Gastroesophageal sphincter (tissue), 4 donors: ENCODE results near the gene ANKS1A. TPM values are rescaled to one million over a fixed set of nuclear protein-coding genes. Genes with fewer than 3 reads are reported as not detected.
A peak's percentile ranks its signal among the peaks of the same experiment; 100 is the strongest.

Experiments used
- ATAC-seq: fragments of 150-250 bp; one replicate; pipeline ENCODE4 v1.9.1; 2016; ENCODE audit warnings: mild to moderate bottlenecking, moderate library complexity
- H3K27ac ChIP-seq, 4 donors: fragments of 200-600 bp; sonication (generic) in 3 of 4; 1 replicate in 3 of 4; 2 replicates in 1 of 4; pipeline ENCODE4 v1.5.1; 2016 to 2019
- H3K27me3 ChIP-seq: fragments of 200-600 bp; sonication (generic); one replicate; pipeline ENCODE4 v1.5.1; 2019
- H3K36me3 ChIP-seq, 2 donors: fragments of 200-600 bp; sonication (generic); one replicate each; pipeline ENCODE4 v1.5.1; 2019; ENCODE audit warnings: control low read depth in 1 of 2
- H3K4me1 ChIP-seq, 3 donors: fragments of 200-600 bp; sonication (generic); 1 replicate in 2 of 3; 2 replicates in 1 of 3; pipeline ENCODE4 v1.5.1; 2016 to 2019; ENCODE audit warnings: control low read depth in 2 of 3
- H3K4me3 ChIP-seq, 2 donors: fragments of 200-600 bp; sonication (generic); one replicate each; pipeline ENCODE4 v1.5.1; 2019; ENCODE audit warnings: mild to moderate bottlenecking in 1 of 2, moderate library complexity in 1 of 2
- H3K9me3 ChIP-seq, 3 donors: fragments of 200-600 bp; sonication (generic); one replicate each; pipeline ENCODE4 v1.5.1; 2017 to 2019; ENCODE audit warnings: control low read depth in 2 of 3
- EP300 ChIP-seq: sonication (generic); formaldehyde crosslinking; IDR thresholded peaks from one replicate; pipeline ENCODE4 v1.6.1; 2017; ENCODE audit warnings: antibody characterized with exemption, mild to moderate bottlenecking
- POLR2A ChIP-seq, 2 donors: fragments of 450-650 bp; IDR thresholded peaks; one replicate each; pipeline ENCODE4 v1.6.1; 2017; ENCODE audit warnings: antibody characterized with exemption in 2 of 2, mild to moderate bottlenecking in 2 of 2, moderate library complexity in 1 of 2
- POLR2AphosphoS5 ChIP-seq: sonication (generic); formaldehyde crosslinking; IDR thresholded peaks from one replicate; pipeline ENCODE4 v1.6.1; 2017; ENCODE audit warnings: antibody characterized with exemption
- WGBS, 2 donors: methylation state at CpG; one replicate each; pipeline ENCODE4 v1.1.5; 2018; ENCODE audit warnings: low coverage in 1 of 2; 5-methylcytosine and 5-hydroxymethylcytosine counted together
- total RNA-seq, 4 donors: library from RNA; depleted of rRNA; stranded (reverse); fragments of >200 nt; gene quantifications; one replicate each; pipeline ENCODE4 v1.1.0, GENCODE V29; 2016
- TF ChIP-seq, protein P1 (sequence below), 4 experiments: fragments of 200-600 bp in 2 of 4; fragments of 450-650 bp in 2 of 4; sonication (generic) in 1 of 4; IDR thresholded peaks; one replicate each; pipeline ENCODE4 v1.5.1; 2017 to 2019; ENCODE audit warnings: antibody characterized with exemption in 4 of 4, mild to moderate bottlenecking in 2 of 4, moderate library complexity in 2 of 4

The ANKS1A gene
- total RNA-seq, 4 donors from 2014 or later: 52.0 to 135 (median 88.4) TPM

DNA sequence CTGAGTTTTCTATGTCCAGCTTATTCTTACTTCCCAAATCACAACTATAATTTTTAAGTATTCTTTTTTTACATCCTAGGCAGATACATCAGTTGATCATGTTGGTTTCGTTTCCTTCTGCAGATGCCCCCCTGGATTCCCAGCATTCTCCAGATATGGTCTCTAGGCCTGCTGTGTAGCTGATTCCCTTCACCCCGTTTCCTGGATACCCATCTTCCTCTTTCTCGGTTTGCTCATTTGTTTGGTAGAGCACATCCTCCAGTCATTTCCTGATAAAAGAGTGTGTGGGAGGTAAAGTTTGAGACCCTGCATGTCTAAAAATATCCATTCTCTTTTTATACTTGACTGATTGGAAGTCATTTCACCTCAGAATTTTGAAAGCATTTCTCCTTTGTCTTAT, 66.4 kb downstream of the ANKS1A start:
- no peak for ATAC-seq
- WGBS, 2 donors: 74 to 84% methylated on average over 3 of the region's 3 CpGs
- Histone ChIP-seq H3K36me3 (no peaks in the 10 kb centered on the region), H3K27ac (no peak overlapping the region), H3K4me1 (peaks cover 3 to 31% (median 10%) of the 10 kb centered on the region in 3 donors), H3K9me3 (no peaks in the 10 kb centered on the region), H3K27me3 (no peaks in the 10 kb centered on the region), H3K4me3 (no peak overlapping the region)
- TF ChIP-seq, protein P1, sequence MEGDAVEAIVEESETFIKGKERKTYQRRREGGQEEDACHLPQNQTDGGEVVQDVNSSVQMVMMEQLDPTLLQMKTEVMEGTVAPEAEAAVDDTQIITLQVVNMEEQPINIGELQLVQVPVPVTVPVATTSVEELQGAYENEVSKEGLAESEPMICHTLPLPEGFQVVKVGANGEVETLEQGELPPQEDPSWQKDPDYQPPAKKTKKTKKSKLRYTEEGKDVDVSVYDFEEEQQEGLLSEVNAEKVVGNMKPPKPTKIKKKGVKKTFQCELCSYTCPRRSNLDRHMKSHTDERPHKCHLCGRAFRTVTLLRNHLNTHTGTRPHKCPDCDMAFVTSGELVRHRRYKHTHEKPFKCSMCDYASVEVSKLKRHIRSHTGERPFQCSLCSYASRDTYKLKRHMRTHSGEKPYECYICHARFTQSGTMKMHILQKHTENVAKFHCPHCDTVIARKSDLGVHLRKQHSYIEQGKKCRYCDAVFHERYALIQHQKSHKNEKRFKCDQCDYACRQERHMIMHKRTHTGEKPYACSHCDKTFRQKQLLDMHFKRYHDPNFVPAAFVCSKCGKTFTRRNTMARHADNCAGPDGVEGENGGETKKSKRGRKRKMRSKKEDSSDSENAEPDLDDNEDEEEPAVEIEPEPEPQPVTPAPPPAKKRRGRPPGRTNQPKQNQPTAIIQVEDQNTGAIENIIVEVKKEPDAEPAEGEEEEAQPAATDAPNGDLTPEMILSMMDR (IDR thresholded peaks at IDR 0.05): no peak
- no peak for TF ChIP-seq POLR2AphosphoS5

GRCh38 chr6:34957231-34957783, 68.3 kb downstream of the ANKS1A start:
- WGBS, 2 donors: 38 to 53% methylated on average over 1 to 2 of the region's 2 CpGs
- Histone ChIP-seq H3K4me3 (no peak overlapping the region), H3K27ac (no peak overlapping the region), H3K36me3 (no peaks in the 10 kb centered on the region), H3K9me3 (no peaks in the 10 kb centered on the region), H3K4me1 (peaks cover 3 to 31% (median 10%) of the 10 kb centered on the region in 3 donors), H3K27me3 (no peaks in the 10 kb centered on the region)
- ATAC-seq: no peak
- TF ChIP-seq, protein P1 (IDR thresholded peaks at IDR 0.05): no peak
- no peak for TF ChIP-seq POLR2AphosphoS5
- no peak for TF ChIP-seq POLR2A (IDR thresholded peaks at IDR 0.05)
- no peak for TF ChIP-seq EP300

- Histone ChIP-seq H3K9me3 (no peaks in the 10 kb centered on the region), H3K4me1 (peaks cover 3 to 23% (median 10%) of the 10 kb centered on the region in 3 donors), H3K27ac (no peak overlapping the region), H3K27me3 (no peaks in the 10 kb centered on the region), H3K36me3 (no peaks in the 10 kb centered on the region), H3K4me3 (no peak overlapping the region)
- WGBS, 2 donors: 60 to 73% methylated on average over 1 of the region's 2 CpGs
- TF ChIP-seq POLR2A (IDR thresholded peaks at IDR 0.05) (no peak), POLR2AphosphoS5 (no peak), EP300 (no peak)
- TF ChIP-seq, protein P1 (IDR thresholded peaks at IDR 0.05): no peak
- ATAC-seq: no peak
These were observed 69.7 kb downstream of the ANKS1A start for GRCh38 chr6:34958734-34959133.

DNA sequence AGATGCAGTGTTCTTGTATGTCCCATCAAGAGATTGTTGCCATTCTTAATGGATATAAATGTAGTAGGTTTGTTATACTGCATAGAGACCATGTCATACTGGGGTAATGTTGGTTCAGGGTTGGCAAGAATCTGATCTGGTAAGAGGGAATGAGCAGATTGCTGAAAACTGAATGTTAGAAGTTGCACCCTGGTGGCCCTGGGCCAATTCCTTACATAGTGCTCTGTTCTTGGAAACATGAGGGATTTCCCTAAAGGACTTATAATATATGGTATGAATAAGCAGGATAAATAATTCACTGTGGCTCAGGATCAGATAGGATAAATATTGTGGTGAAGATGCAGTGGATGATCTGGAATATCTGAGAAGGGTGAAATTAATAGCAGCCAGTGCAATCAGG, 70.2 kb downstream of the ANKS1A start:
- Histone ChIP-seq H3K27me3 (no peaks in the 10 kb centered on the region), H3K27ac (no peak overlapping the region), H3K4me3 (no peak overlapping the region), H3K36me3 (no peaks in the 10 kb centered on the region), H3K4me1 (peaks cover 5 to 27% (median 11%) of the 10 kb centered on the region in 3 donors), H3K9me3 (no peaks in the 10 kb centered on the region)
- TF ChIP-seq EP300 (no peak), POLR2A (IDR thresholded peaks at IDR 0.05) (no peak), POLR2AphosphoS5 (no peak)
- TF ChIP-seq, protein P1 (IDR thresholded peaks at IDR 0.05): no peak
- no peak for ATAC-seq

DNA sequence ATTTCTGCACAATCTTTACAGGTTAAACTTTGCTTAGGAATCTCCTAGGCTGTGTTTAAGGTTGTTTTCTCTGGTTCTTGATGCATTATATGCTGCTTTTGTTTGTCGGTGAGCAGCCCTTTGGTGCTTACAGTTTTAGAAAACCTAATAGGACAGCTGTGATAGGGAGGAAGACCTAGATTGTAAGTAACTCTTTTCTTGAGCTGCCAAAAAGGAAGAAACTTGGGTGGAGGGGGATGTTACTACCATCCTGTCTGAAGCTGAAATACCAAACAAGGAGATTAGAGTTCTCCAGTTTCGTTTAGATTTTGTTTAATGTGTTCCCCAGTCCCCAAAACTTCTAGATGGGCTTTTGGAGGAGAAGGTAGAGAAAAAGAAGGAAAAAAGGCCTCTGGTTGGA, 72.0 kb downstream of the ANKS1A start:
- no peak for TF ChIP-seq POLR2AphosphoS5
- no peak for TF ChIP-seq EP300
- TF ChIP-seq, protein P1 (IDR thresholded peaks at IDR 0.05): no peak
- TF ChIP-seq POLR2A (IDR thresholded peaks at IDR 0.05): no peak
- Histone ChIP-seq H3K27ac (peak overlapping the region in 1 of 4 donors; percentile 14), H3K4me3 (no peak overlapping the region), H3K27me3 (no peaks in the 10 kb centered on the region), H3K9me3 (peaks cover 0 to 5% (median 0%) of the 10 kb centered on the region in 3 donors), H3K4me1 (peaks cover 11 to 38% (median 16%) of the 10 kb centered on the region in 3 donors), H3K36me3 (no peaks in the 10 kb centered on the region)
- ATAC-seq: no peak
- WGBS, 2 donors: 64% methylated on average over 1 of the region's 2 CpGs; no CpG with 5 or more reads in 1 of the 2 donors
